Hepatocyte (in vitro differentiated cells): Measurements from ENCODE around the gene KCNA4. TPM values are rescaled to one million over a fixed set of nuclear protein-coding genes. Genes with fewer than 3 reads are reported as not detected.

Experiments used
- DNase-seq: peaks from one replicate; pipeline ENCODE4 v3.0.0-alpha.2; 2016; ENCODE audit warnings: low spot score
- H2AFZ ChIP-seq: fragments of 200-600 bp; sonication (generic); 2 replicates; pipeline ENCODE4 v1.6.0; 2016; ENCODE audit warnings: antibody characterized with exemption, mild to moderate bottlenecking
- H3K27ac ChIP-seq: fragments of 200-600 bp; sonication (generic); 2 replicates; pipeline ENCODE4 v1.5.1; 2016; ENCODE audit warnings: mild to moderate bottlenecking
- H3K27me3 ChIP-seq: fragments of 200-600 bp; sonication (generic); 2 replicates; pipeline ENCODE4 v1.6.1; 2016
- H3K36me3 ChIP-seq: fragments of 200-600 bp; sonication (generic); replicated peaks from 2 replicates; pipeline ENCODE4 v1.5.1; 2016; ENCODE audit warnings: low read depth; ENCODE audit not compliant: insufficient read depth
- H3K4me1 ChIP-seq: fragments of 200-600 bp; sonication (generic); 2 replicates; pipeline ENCODE4 v1.5.1; 2016; ENCODE audit warnings: mild to moderate bottlenecking, moderate library complexity; ENCODE audit not compliant: insufficient read depth
- H3K4me2 ChIP-seq: fragments of 200-600 bp; sonication (generic); 2 replicates; pipeline ENCODE4 v1.6.0; 2016
- H3K4me3 ChIP-seq: fragments of 200-600 bp; sonication (generic); 2 replicates; pipeline ENCODE4 v1.5.1; 2016; ENCODE audit warnings: mild to moderate bottlenecking
- H3K79me2 ChIP-seq: fragments of 200-600 bp; sonication (generic); 2 replicates; pipeline ENCODE4 v1.6.0; 2017; ENCODE audit warnings: mild to moderate bottlenecking
- H3K9me2 ChIP-seq: fragments of 200-600 bp; sonication (generic); replicated peaks from 2 replicates; pipeline ENCODE4 v1.6.0; 2017; ENCODE audit warnings: mild to moderate bottlenecking; ENCODE audit not compliant: insufficient read depth
- H3K9me3 ChIP-seq: fragments of 200-600 bp; sonication (generic); 2 replicates; pipeline ENCODE4 v1.5.1; 2016; ENCODE audit warnings: low read depth, mild to moderate bottlenecking
- H4K20me1 ChIP-seq: fragments of 200-600 bp; sonication (generic); 2 replicates; pipeline ENCODE4 v1.6.0; 2016; ENCODE audit warnings: mild to moderate bottlenecking; ENCODE audit not compliant: insufficient read depth, poor library complexity, severe bottlenecking
- EZH2 ChIP-seq: fragments of 200-600 bp; sonication (generic); IDR thresholded peaks from 2 replicates; pipeline ENCODE4 v1.6.1; 2016; ENCODE audit warnings: antibody characterized with exemption, mild to moderate bottlenecking, borderline replicate concordance
- EZH2phosphoT487 ChIP-seq: fragments of 200-600 bp; sonication (generic); IDR thresholded peaks from one replicate; pipeline ENCODE4 v1.6.1; 2018; ENCODE audit warnings: antibody characterized with exemption, mild to moderate bottlenecking, low read depth, moderate library complexity; ENCODE audit not compliant: unreplicated experiment, severe bottlenecking
- WGBS: methylation state at CpG from one replicate; pipeline ENCODE4 v1.1.6; 2016; ENCODE audit warnings: low lambda C conversion rate; ENCODE audit errors: missing lambda C conversion rate; 5-methylcytosine and 5-hydroxymethylcytosine counted together
- polyA plus RNA-seq: library from polyadenylated mRNA; unstranded; fragments of >200 nt; fragmentation: Nextera tagmentation; extraction: Ambion mirVana; gene quantifications from 2 replicates; pipeline ENCODE4 v1.2.1, GENCODE V29; 2016
- total RNA-seq: library from RNA; depleted of rRNA; stranded (reverse); fragments of >200 nt; gene quantifications from 2 replicates; pipeline ENCODE4 v1.2.3, GENCODE V29; 2014
- TF ChIP-seq, protein P1 (sequence below): fragments of 200-600 bp; sonication (generic); IDR thresholded peaks from 2 replicates; pipeline ENCODE4 v1.5.1; 2016; ENCODE audit warnings: antibody characterized with exemption, mild to moderate bottlenecking; ENCODE audit not compliant: poor library complexity

The KCNA4 gene
- total and polyA plus RNA-seq, 2 experiments from 2014 or later, result 0.47 to 1.1 TPM

GRCh38 chr11:30049214-30049613, 32.4 kb upstream of the KCNA4 start:
- no peak overlapping the region for H3K27ac ChIP-seq
- H3K79me2 ChIP-seq, result no peaks in the 10 kb centered on the region
- TF ChIP-seq, protein P1, sequence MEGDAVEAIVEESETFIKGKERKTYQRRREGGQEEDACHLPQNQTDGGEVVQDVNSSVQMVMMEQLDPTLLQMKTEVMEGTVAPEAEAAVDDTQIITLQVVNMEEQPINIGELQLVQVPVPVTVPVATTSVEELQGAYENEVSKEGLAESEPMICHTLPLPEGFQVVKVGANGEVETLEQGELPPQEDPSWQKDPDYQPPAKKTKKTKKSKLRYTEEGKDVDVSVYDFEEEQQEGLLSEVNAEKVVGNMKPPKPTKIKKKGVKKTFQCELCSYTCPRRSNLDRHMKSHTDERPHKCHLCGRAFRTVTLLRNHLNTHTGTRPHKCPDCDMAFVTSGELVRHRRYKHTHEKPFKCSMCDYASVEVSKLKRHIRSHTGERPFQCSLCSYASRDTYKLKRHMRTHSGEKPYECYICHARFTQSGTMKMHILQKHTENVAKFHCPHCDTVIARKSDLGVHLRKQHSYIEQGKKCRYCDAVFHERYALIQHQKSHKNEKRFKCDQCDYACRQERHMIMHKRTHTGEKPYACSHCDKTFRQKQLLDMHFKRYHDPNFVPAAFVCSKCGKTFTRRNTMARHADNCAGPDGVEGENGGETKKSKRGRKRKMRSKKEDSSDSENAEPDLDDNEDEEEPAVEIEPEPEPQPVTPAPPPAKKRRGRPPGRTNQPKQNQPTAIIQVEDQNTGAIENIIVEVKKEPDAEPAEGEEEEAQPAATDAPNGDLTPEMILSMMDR, result peak; percentile 38
- no peak for TF ChIP-seq EZH2phosphoT487
- H3K36me3 ChIP-seq, result no peaks in the 10 kb centered on the region
- no peaks in the 10 kb centered on the region for H3K27me3 ChIP-seq
- no peaks in the 10 kb centered on the region for H3K9me2 ChIP-seq
- WGBS, result 30% methylated on average over 2 of the region's 2 CpGs
- no peaks in the 10 kb centered on the region for H3K9me3 ChIP-seq
- DNase-seq, result no peak
- H3K4me1 ChIP-seq, result no peaks in the 10 kb centered on the region
- H4K20me1 ChIP-seq, result no peaks in the 10 kb centered on the region
- H3K4me3 ChIP-seq, result no peak overlapping the region
- H2AFZ ChIP-seq, result no peak overlapping the region
- H3K4me2 ChIP-seq, result no peak overlapping the region

DNA sequence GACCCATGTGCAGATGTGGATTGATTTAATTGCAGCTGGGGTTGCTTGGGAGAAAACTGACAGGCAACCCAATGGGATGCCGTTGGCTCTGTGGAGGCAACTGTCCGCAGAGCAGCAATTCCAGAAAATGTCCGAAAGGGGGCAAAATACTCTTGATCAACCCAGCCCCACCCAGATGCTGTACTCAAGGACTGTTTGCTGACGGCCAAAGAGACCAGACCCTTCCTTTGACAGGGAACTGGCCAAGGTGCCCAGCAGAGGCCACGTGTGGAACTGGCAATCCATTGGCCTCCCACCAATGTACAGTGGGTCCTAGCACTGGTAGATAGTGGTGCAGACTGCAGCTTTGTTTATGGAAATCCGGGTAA, 29.7 kb upstream of the KCNA4 start:
- Histone ChIP-seq H3K36me3 (no peaks in the 10 kb centered on the region), H3K9me3 (no peaks in the 10 kb centered on the region), H3K4me3 (no peak overlapping the region), H3K27ac (no peak overlapping the region), H4K20me1 (no peaks in the 10 kb centered on the region), H2AFZ (no peak overlapping the region), H3K79me2 (no peaks in the 10 kb centered on the region), H3K27me3 (no peaks in the 10 kb centered on the region), H3K9me2 (no peaks in the 10 kb centered on the region), H3K4me2 (no peak overlapping the region), H3K4me1 (no peaks in the 10 kb centered on the region)
- TF ChIP-seq EZH2phosphoT487 (no peak), EZH2 (no peak)
- TF ChIP-seq, protein P1, result no peak
- no peak for DNase-seq
- WGBS, result 63% methylated on average over 6 of the region's 6 CpGs

GRCh38 chr11:30045921-30046577, 29.2 kb upstream of the KCNA4 start:
- WGBS, result 60% methylated on average over 7 of the region's 7 CpGs
- no peaks in the 10 kb centered on the region for H3K36me3 ChIP-seq
- no peaks in the 10 kb centered on the region for H3K4me1 ChIP-seq
- no peak overlapping the region for H3K4me2 ChIP-seq
- H2AFZ ChIP-seq, result no peak overlapping the region
- no peaks in the 10 kb centered on the region for H4K20me1 ChIP-seq
- no peak overlapping the region for H3K27ac ChIP-seq
- TF ChIP-seq EZH2phosphoT487, result no peak
- TF ChIP-seq, protein P1, result no peak
- no peak for TF ChIP-seq EZH2
- no peaks in the 10 kb centered on the region for H3K9me2 ChIP-seq
- DNase-seq, result no peak
- no peak overlapping the region for H3K4me3 ChIP-seq
- H3K79me2 ChIP-seq, result no peaks in the 10 kb centered on the region
- no peaks in the 10 kb centered on the region for H3K27me3 ChIP-seq
- no peaks in the 10 kb centered on the region for H3K9me3 ChIP-seq
